ENCODE results near the gene AOPEP.

DNA sequence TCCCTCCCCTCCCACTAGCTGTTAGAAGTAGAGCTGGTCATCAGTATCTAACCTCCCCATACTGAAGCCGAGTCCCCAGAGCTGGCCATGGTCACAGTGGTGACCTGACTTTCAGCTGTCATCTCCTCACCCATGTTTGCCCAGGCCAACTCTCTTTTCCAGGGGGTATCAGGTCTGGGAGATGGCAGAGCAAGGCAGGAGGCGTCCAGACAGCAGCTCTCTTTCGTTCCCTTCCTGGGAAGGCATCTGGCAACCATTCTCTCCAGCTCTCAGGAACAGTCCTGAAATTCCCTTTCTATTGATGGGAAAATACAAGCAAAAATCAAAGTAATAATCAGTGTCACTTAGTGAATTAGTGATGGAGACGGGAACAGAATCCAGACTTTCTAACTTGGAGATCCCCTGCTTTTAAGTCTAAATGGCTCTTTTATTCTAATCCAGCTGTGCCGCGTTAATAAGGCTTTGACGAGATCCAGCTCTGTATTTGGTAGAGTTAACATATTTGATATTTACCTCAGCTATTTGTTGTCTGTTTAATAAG, 21.3 kb upstream of the AOPEP start:
- TF ChIP-seq, protein P1, sequence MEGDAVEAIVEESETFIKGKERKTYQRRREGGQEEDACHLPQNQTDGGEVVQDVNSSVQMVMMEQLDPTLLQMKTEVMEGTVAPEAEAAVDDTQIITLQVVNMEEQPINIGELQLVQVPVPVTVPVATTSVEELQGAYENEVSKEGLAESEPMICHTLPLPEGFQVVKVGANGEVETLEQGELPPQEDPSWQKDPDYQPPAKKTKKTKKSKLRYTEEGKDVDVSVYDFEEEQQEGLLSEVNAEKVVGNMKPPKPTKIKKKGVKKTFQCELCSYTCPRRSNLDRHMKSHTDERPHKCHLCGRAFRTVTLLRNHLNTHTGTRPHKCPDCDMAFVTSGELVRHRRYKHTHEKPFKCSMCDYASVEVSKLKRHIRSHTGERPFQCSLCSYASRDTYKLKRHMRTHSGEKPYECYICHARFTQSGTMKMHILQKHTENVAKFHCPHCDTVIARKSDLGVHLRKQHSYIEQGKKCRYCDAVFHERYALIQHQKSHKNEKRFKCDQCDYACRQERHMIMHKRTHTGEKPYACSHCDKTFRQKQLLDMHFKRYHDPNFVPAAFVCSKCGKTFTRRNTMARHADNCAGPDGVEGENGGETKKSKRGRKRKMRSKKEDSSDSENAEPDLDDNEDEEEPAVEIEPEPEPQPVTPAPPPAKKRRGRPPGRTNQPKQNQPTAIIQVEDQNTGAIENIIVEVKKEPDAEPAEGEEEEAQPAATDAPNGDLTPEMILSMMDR (IDR thresholded peaks at IDR 0.05) = no peak
- no peak for TF ChIP-seq POLR2A (IDR thresholded peaks at IDR 0.05)

Data from heart left ventricle (tissue), 13 donors.